K562 (cell line): ENCODE measurements around the gene OR14A16. TPM values are rescaled to one million over a fixed set of nuclear protein-coding genes. Genes with fewer than 3 reads are reported as not detected.

Experiments
- CCAR2 ChIP-seq: fragments of 200-400 bp; formaldehyde crosslinking; IDR thresholded peaks from 2 replicates; pipeline ENCODE4 v1.6.1; 2017; ENCODE audit warnings: mild to moderate bottlenecking, low read depth, low read length
- KHSRP ChIP-seq: fragments of 450-650 bp; IDR thresholded peaks from 2 replicates; pipeline ENCODE4 v1.6.1; 2017
- SLC30A9 ChIP-seq: fragments of 250-450 bp; sonication (Bioruptor Pico); IDR thresholded peaks from 2 replicates; pipeline ENCODE4 v1.8.0; 2022; ENCODE audit warnings: mild to moderate bottlenecking, moderate library complexity
- SMAD1 ChIP-seq: fragments of 150-350 bp; IDR thresholded peaks from 2 replicates; pipeline ENCODE4 v1.6.1; 2014; ENCODE audit warnings: low read length, low read depth; ENCODE audit not compliant: partially characterized antibody
- STAT5A ChIP-seq: IDR thresholded peaks from 2 replicates; pipeline ENCODE4 v1.6.1; 2012; ENCODE audit warnings: low read length, inconsistent platforms, borderline replicate concordance
- TAL1 ChIP-seq: fragments of 450-650 bp; IDR thresholded peaks from 2 replicates; pipeline ENCODE4 v1.6.1; 2016; ENCODE audit warnings: mild to moderate bottlenecking
- ZNF263 ChIP-seq: sonication (generic); formaldehyde crosslinking; IDR thresholded peaks from 2 replicates; pipeline ENCODE4 v1.8.0; 2022; ENCODE audit warnings: mild to moderate bottlenecking, missing genetic modification reagents, borderline replicate concordance
- polyA plus RNA-seq, 8 experiments: library from polyadenylated mRNA; depleted of rRNA in 4 of 8; stranded (reverse) in 5 of 8; unstranded in 3 of 8; fragments of >200 nt; fragmentation: Nextera tagmentation in 2 of 8; fragmentation: Illumina TruSeq in 1 of 8; extraction: Ambion mirVana in 2 of 8; extraction: Trizol in 1 of 8; gene quantifications; 2 replicates each; pipeline versions ENCODE4 v1.2.1 to v1.2.3, GENCODE V29; 2011 to 2014; ENCODE audit warnings: inconsistent platforms in 1 of 8, missing spikeins in 1 of 8
- total RNA-seq, 7 experiments: library from RNA; depleted of rRNA in 6 of 7; stranded (reverse); fragments of >200 nt in 6 of 7; fragmentation: Illumina TruSeq in 2 of 7; extraction: Trizol in 2 of 7; gene quantifications; 2 replicates each; pipeline versions ENCODE4 v1.2.1 to v1.2.3, GENCODE V29; 2011 to 2021; ENCODE audit warnings: low replicate concordance in 1 of 7
- TF ChIP-seq, protein P1 (sequence below), 2 experiments: fragments of 450-650 bp; IDR thresholded peaks; 2 replicates each; pipeline ENCODE4 v1.6.1; 2018; ENCODE audit warnings: mild to moderate bottlenecking in 2 of 2, low read depth in 1 of 2; ENCODE audit not compliant: partially characterized antibody in 2 of 2
- TF ChIP-seq, protein P2 (sequence below): fragments of 450-650 bp; IDR thresholded peaks from 2 replicates; pipeline ENCODE4 v1.6.1; 2016; ENCODE audit warnings: low read depth
- TF ChIP-seq, protein P3 (sequence below), 2 experiments: fragments of 450-650 bp in 1 of 2; sonication (generic) in 1 of 2; formaldehyde crosslinking; conservative IDR thresholded peaks; 2 replicates each; pipeline versions ENCODE4 v1.4.0 to v1.8.1; 2020 to 2022; ENCODE audit warnings: mild to moderate bottlenecking in 1 of 2, missing genetic modification reagents in 1 of 2
- TF ChIP-seq, protein P4 (sequence below): fragments of 450-650 bp; IDR thresholded peaks from 2 replicates; pipeline ENCODE4 v1.6.1; 2017; ENCODE audit warnings: antibody characterized with exemption

OR14A16 gene
- total and polyA plus RNA-seq, 9 of the 15 experiments (the other 6 are each of a cell fraction or from before 2014, with no cell fraction given) = not detected

DNA sequence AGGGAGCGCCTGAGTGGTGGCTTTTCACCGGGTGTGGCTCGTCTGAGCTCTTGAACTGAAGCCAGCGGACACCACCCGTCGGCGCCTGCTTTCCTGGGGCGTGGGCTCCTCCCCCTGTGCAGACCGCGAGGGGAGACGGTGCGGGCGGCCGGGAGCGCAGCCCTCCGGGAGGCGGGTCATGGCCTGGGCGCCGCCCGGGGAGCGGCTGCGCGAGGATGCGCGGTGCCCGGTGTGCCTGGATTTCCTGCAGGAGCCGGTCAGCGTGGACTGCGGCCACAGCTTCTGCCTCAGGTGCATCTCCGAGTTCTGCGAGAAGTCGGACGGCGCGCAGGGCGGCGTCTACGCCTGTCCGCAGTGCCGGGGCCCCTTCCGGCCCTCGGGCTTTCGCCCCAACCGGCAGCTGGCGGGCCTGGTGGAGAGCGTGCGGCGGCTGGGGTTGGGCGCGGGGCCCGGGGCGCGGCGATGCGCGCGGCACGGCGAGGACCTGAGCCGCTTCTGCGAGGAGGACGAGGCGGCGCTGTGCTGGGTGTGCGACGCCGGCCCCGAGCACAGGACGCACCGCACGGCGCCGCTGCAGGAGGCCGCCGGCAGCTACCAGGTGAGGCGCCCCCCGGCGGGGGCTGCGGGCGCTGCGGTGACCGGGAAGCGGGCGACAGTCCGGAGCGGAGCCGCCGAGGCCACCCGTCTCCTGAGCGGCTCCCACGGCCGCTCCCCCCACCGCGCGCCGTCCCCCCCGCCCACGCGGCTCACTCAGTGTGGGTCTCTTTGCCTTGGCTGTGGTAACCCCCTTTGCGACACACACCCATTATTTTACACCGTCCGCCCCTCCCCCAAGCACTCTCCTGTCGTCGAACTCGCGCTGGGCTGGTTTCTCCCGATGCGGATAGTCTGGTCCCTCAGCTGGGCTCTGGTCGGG lies 33.4 kb upstream of the OR14A16 start, which contains the start of gene TRIM58 (continued):
- TF ChIP-seq, protein P1, sequence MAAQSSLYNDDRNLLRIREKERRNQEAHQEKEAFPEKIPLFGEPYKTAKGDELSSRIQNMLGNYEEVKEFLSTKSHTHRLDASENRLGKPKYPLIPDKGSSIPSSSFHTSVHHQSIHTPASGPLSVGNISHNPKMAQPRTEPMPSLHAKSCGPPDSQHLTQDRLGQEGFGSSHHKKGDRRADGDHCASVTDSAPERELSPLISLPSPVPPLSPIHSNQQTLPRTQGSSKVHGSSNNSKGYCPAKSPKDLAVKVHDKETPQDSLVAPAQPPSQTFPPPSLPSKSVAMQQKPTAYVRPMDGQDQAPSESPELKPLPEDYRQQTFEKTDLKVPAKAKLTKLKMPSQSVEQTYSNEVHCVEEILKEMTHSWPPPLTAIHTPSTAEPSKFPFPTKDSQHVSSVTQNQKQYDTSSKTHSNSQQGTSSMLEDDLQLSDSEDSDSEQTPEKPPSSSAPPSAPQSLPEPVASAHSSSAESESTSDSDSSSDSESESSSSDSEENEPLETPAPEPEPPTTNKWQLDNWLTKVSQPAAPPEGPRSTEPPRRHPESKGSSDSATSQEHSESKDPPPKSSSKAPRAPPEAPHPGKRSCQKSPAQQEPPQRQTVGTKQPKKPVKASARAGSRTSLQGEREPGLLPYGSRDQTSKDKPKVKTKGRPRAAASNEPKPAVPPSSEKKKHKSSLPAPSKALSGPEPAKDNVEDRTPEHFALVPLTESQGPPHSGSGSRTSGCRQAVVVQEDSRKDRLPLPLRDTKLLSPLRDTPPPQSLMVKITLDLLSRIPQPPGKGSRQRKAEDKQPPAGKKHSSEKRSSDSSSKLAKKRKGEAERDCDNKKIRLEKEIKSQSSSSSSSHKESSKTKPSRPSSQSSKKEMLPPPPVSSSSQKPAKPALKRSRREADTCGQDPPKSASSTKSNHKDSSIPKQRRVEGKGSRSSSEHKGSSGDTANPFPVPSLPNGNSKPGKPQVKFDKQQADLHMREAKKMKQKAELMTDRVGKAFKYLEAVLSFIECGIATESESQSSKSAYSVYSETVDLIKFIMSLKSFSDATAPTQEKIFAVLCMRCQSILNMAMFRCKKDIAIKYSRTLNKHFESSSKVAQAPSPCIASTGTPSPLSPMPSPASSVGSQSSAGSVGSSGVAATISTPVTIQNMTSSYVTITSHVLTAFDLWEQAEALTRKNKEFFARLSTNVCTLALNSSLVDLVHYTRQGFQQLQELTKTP (IDR thresholded peaks at IDR 0.05; ENCODE audit: low read depth in 1 of 2, partially characterized antibody in 2 of 2) = no peak
- TF ChIP-seq CCAR2 (no peak), ZNF263 (CRISPR knock-in tag) (no peak), KHSRP (no peak), SMAD1 (peak; percentile 26), STAT5A (no peak; the same call in 1 of the 2 replicates), TAL1 (no peak), SLC30A9 (CRISPR knock-in tag) (no peak)
- TF ChIP-seq, protein P2, sequence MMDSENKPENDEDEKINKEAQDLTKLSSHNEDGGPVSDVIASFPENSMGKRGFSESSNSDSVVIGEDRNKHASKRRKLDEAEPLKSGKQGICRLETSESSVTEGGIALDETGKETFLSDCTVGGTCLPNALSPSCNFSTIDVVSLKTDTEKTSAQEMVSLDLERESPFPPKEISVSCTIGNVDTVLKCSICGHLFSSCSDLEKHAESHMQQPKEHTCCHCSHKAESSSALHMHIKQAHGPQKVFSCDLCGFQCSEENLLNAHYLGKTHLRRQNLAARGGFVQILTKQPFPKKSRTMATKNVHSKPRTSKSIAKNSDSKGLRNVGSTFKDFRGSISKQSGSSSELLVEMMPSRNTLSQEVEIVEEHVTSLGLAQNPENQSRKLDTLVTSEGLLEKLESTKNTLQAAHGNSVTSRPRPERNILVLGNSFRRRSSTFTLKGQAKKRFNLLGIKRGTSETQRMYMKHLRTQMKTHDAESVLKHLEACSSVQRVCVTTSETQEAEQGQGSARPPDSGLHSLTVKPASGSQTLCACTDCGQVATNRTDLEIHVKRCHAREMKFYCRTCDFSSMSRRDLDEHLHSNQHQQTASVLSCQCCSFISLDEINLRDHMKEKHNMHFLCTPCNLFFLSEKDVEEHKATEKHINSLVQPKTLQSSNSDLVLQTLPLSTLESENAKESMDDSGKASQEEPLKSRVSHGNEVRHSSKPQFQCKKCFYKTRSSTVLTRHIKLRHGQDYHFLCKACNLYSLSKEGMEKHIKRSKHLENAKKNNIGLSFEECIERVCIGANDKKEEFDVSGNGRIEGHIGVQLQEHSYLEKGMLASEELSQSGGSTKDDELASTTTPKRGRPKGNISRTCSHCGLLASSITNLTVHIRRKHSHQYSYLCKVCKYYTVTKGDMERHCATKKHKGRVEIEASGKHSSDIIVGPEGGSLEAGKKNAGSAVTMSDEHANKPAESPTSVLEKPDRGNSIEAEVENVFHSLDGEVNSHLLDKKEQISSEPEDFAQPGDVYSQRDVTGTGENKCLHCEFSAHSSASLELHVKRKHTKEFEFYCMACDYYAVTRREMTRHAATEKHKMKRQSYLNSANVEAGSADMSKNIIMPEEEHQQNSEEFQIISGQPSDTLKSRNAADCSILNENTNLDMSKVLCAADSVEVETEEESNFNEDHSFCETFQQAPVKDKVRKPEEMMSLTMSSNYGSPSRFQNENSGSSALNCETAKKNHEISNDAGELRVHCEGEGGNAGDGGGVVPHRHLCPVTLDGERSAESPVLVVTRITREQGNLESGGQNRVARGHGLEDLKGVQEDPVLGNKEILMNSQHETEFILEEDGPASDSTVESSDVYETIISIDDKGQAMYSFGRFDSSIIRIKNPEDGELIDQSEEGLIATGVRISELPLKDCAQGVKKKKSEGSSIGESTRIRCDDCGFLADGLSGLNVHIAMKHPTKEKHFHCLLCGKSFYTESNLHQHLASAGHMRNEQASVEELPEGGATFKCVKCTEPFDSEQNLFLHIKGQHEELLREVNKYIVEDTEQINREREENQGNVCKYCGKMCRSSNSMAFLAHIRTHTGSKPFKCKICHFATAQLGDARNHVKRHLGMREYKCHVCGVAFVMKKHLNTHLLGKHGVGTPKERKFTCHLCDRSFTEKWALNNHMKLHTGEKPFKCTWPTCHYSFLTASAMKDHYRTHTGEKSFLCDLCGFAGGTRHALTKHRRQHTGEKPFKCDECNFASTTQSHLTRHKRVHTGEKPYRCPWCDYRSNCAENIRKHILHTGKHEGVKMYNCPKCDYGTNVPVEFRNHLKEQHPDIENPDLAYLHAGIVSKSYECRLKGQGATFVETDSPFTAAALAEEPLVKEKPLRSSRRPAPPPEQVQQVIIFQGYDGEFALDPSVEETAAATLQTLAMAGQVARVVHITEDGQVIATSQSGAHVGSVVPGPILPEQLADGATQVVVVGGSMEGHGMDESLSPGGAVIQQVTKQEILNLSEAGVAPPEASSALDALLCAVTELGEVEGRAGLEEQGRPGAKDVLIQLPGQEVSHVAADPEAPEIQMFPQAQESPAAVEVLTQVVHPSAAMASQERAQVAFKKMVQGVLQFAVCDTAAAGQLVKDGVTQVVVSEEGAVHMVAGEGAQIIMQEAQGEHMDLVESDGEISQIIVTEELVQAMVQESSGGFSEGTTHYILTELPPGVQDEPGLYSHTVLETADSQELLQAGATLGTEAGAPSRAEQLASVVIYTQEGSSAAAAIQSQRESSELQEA = no peak
- TF ChIP-seq, protein P3, sequence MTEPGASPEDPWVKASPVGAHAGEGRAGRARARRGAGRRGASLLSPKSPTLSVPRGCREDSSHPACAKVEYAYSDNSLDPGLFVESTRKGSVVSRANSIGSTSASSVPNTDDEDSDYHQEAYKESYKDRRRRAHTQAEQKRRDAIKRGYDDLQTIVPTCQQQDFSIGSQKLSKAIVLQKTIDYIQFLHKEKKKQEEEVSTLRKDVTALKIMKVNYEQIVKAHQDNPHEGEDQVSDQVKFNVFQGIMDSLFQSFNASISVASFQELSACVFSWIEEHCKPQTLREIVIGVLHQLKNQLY (CRISPR knock-in tag; conservative IDR thresholded peaks at IDR 0.05) = no peak
- TF ChIP-seq, protein P4, sequence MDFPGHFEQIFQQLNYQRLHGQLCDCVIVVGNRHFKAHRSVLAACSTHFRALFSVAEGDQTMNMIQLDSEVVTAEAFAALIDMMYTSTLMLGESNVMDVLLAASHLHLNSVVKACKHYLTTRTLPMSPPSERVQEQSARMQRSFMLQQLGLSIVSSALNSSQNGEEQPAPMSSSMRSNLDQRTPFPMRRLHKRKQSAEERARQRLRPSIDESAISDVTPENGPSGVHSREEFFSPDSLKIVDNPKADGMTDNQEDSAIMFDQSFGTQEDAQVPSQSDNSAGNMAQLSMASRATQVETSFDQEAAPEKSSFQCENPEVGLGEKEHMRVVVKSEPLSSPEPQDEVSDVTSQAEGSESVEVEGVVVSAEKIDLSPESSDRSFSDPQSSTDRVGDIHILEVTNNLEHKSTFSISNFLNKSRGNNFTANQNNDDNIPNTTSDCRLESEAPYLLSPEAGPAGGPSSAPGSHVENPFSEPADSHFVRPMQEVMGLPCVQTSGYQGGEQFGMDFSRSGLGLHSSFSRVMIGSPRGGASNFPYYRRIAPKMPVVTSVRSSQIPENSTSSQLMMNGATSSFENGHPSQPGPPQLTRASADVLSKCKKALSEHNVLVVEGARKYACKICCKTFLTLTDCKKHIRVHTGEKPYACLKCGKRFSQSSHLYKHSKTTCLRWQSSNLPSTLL = no peak
